HepG2 (cell line): Measurements from ENCODE around the gene PPP6R2.

ENCODE experiments used
- ASH2L ChIP-seq: fragments of 300-600, 200-600 bp; sonication (generic); IDR thresholded peaks from 2 replicates; pipeline ENCODE4 v1.7.0; 2017; ENCODE audit warnings: low read depth, mild to moderate bottlenecking, moderate library complexity, mixed read lengths, low read length; ENCODE audit not compliant: insufficient read length
- CREM ChIP-seq, 2 experiments: sonication (generic) in 1 of 2; formaldehyde crosslinking in 1 of 2; IDR thresholded peaks; 2 replicates each; pipeline versions ENCODE4 v1.4.0 to v1.6.1; 2016 to 2020; ENCODE audit warnings: antibody characterized with exemption in 1 of 2, mild to moderate bottlenecking in 1 of 2, missing genetic modification reagents in 1 of 2
- ETS1 ChIP-seq: sonication (generic); formaldehyde crosslinking; IDR thresholded peaks from 2 replicates; pipeline ENCODE4 v1.4.0; 2020; ENCODE audit warnings: missing genetic modification reagents
- USF2 ChIP-seq, 2 experiments: sonication (generic) in 1 of 2; formaldehyde crosslinking in 1 of 2; IDR thresholded peaks; 2 replicates each; pipeline versions ENCODE4 v1.5.1 to v1.6.1; 2011 to 2020; ENCODE audit warnings: borderline replicate concordance in 1 of 2, low read depth in 1 of 2, low read length in 1 of 2, mild to moderate bottlenecking in 1 of 2, missing genetic modification reagents in 1 of 2, moderate library complexity in 1 of 2
- ZFP36 ChIP-seq: fragments of 150-350 bp; IDR thresholded peaks from 2 replicates; pipeline ENCODE4 v1.6.1; 2018; ENCODE audit warnings: borderline replicate concordance, low read length, low read depth; ENCODE audit not compliant: partially characterized antibody
- ZMYM4 ChIP-seq: sonication (generic); formaldehyde crosslinking; IDR thresholded peaks from 2 replicates; pipeline ENCODE4 v1.8.1; 2023; ENCODE audit warnings: mild to moderate bottlenecking, missing genetic modification reagents
- ZNF101 ChIP-seq: sonication (generic); formaldehyde crosslinking; IDR thresholded peaks from 2 replicates; pipeline ENCODE4 v1.4.0; 2020; ENCODE audit warnings: mild to moderate bottlenecking, low read depth, missing genetic modification reagents, borderline replicate concordance
- ZNF883 ChIP-seq: sonication (generic); formaldehyde crosslinking; IDR thresholded peaks from 2 replicates; pipeline ENCODE4 v1.5.1; 2020; ENCODE audit warnings: mild to moderate bottlenecking, missing genetic modification reagents; ENCODE audit errors: not compliant biosample characterization

GRCh38 chr22:50479721-50480120 is 136.6 kb downstream of the PPP6R2 start:
- TF ChIP-seq ZNF101 (CRISPR knock-in tag) (no peak), ZMYM4 (CRISPR knock-in tag) (no peak), CREM (IDR thresholded peaks at IDR 0.05) (no peak), CREM (CRISPR knock-in tag; IDR thresholded peaks at IDR 0.05) (no peak), ZNF883 (no peak), ZFP36 (no peak), ETS1 (CRISPR knock-in tag) (no peak), ASH2L (no peak), USF2 (IDR thresholded peaks at IDR 0.05; ENCODE audit: low read depth, low read length) (no peak), USF2 (CRISPR knock-in tag; IDR thresholded peaks at IDR 0.05; ENCODE audit: borderline replicate concordance) (no peak)
